Astrocyte (in vitro differentiated cells and primary cell): ENCODE data around the gene SPHK1. TPM values are rescaled to one million over a fixed set of nuclear protein-coding genes. Genes with fewer than 3 reads are reported as not detected.

Experiments used
- DNase-seq: peaks from one replicate; pipeline ENCODE4 v3.0.0-alpha.2; 2010; ENCODE audit warnings: low read depth
- FAIRE-seq: peaks from 2 replicates; lab custom pipeline; 2011; peaks lifted over from hg19 to GRCh38; lab: Jason Lieb, UNC
- H2AFZ ChIP-seq: 2 replicates; pipeline ENCODE4 v1.6.0; 2012; ENCODE audit warnings: low read depth, low read length, inconsistent platforms
- H3K27ac ChIP-seq: 2 replicates; pipeline ENCODE4 v1.5.1; 2011; ENCODE audit warnings: low read depth, low read length, inconsistent platforms
- H3K27me3 ChIP-seq: 2 replicates; pipeline ENCODE4 v1.6.0; 2011; ENCODE audit warnings: low read length, inconsistent platforms; ENCODE audit not compliant: insufficient read depth
- H3K36me3 ChIP-seq: 2 replicates; pipeline ENCODE4 v1.5.1; 2011; ENCODE audit warnings: low read length, inconsistent platforms; ENCODE audit not compliant: insufficient read depth
- H3K4me1 ChIP-seq: 2 replicates; pipeline ENCODE4 v1.5.1; 2011; ENCODE audit warnings: low read length, inconsistent platforms; ENCODE audit not compliant: insufficient read depth
- H3K4me2 ChIP-seq: 2 replicates; pipeline ENCODE4 v1.6.0; 2012; ENCODE audit warnings: low read length, inconsistent platforms
- H3K4me3 ChIP-seq: 2 replicates; pipeline ENCODE4 v1.5.1; 2011; ENCODE audit warnings: low read depth, mild to moderate bottlenecking, low read length, inconsistent platforms; ENCODE audit not compliant: insufficient read depth
- H3K79me2 ChIP-seq: 2 replicates; pipeline ENCODE4 v1.6.0; 2012; ENCODE audit warnings: mild to moderate bottlenecking, low read length, inconsistent platforms; ENCODE audit not compliant: insufficient read depth
- H3K9ac ChIP-seq: 2 replicates; pipeline ENCODE4 v1.6.0; 2012; ENCODE audit warnings: mild to moderate bottlenecking, low read length, inconsistent platforms
- H3K9me3 ChIP-seq: 2 replicates; pipeline ENCODE4 v1.5.1; 2012; ENCODE audit warnings: low read depth, mild to moderate bottlenecking, low read length, inconsistent platforms; ENCODE audit not compliant: insufficient read depth
- H4K20me1 ChIP-seq: 2 replicates; pipeline ENCODE4 v1.6.0; 2012; ENCODE audit warnings: low read length, inconsistent platforms; ENCODE audit not compliant: insufficient read depth
- H3K27ac Mint-ChIP-seq: one replicate; pipeline ENCODE4 v1.8.0; 2021; ENCODE audit warnings: mild to moderate bottlenecking, mixed read lengths; ENCODE audit not compliant: unreplicated experiment
- H3K27me3 Mint-ChIP-seq: one replicate; pipeline ENCODE4 v1.8.0; 2021; ENCODE audit warnings: low read depth, mixed read lengths; ENCODE audit not compliant: unreplicated experiment
- H3K36me3 Mint-ChIP-seq: one replicate; pipeline ENCODE4 v1.8.0; 2021; ENCODE audit warnings: low read depth, mixed read lengths; ENCODE audit not compliant: unreplicated experiment
- H3K4me1 Mint-ChIP-seq: one replicate; pipeline ENCODE4 v1.8.0; 2021; ENCODE audit warnings: low read depth, mixed read lengths; ENCODE audit not compliant: unreplicated experiment
- H3K4me3 Mint-ChIP-seq: one replicate; pipeline ENCODE4 v1.8.0; 2021; ENCODE audit warnings: mild to moderate bottlenecking, moderate library complexity, mixed read lengths; ENCODE audit not compliant: unreplicated experiment
- H3K9me3 Mint-ChIP-seq: one replicate; pipeline ENCODE4 v1.8.0; 2021; ENCODE audit warnings: mild to moderate bottlenecking, mixed read lengths; ENCODE audit not compliant: unreplicated experiment
- EZH2 ChIP-seq: IDR thresholded peaks from 2 replicates; pipeline ENCODE4 v1.6.1; 2012; ENCODE audit warnings: mild to moderate bottlenecking, low read length, inconsistent platforms; ENCODE audit not compliant: insufficient read depth
- total RNA-seq: library from RNA; stranded (reverse); gene quantifications from 2 replicates; pipeline ENCODE4 v1.2.1, GENCODE V29; 2021
- TF ChIP-seq, protein P1 (sequence below): IDR thresholded peaks from 2 replicates; pipeline ENCODE4 v1.5.1; 2011; ENCODE audit warnings: low read depth, mild to moderate bottlenecking, inconsistent platforms, low read length, moderate library complexity; ENCODE audit not compliant: insufficient read depth

The SPHK1 gene
- total RNA-seq, 1 donor from 2014 or later: 34.8 TPM

GRCh38 chr17:76336756-76337412 is 47.5 kb upstream of the SPHK1 start:
- H3K4me3 Mint-ChIP-seq: no peak overlapping the region
- H3K36me3 Mint-ChIP-seq: peaks cover 6% of the 10 kb centered on the region
- Histone ChIP-seq H3K27me3 (no peaks in the 10 kb centered on the region), H2AFZ (no peak overlapping the region), H3K9ac (no peak overlapping the region), H3K4me2 (peak overlapping the region; percentile 23), H3K79me2 (peaks cover 57% of the 10 kb centered on the region), H3K4me1 (no peaks in the 10 kb centered on the region), H3K9me3 (no peaks in the 10 kb centered on the region), H4K20me1 (peaks cover 43% of the 10 kb centered on the region), H3K36me3 (peaks cover 11% of the 10 kb centered on the region), H3K27ac (no peak overlapping the region), H3K4me3 (no peak overlapping the region)
- no peak for TF ChIP-seq EZH2
- TF ChIP-seq, protein P1, sequence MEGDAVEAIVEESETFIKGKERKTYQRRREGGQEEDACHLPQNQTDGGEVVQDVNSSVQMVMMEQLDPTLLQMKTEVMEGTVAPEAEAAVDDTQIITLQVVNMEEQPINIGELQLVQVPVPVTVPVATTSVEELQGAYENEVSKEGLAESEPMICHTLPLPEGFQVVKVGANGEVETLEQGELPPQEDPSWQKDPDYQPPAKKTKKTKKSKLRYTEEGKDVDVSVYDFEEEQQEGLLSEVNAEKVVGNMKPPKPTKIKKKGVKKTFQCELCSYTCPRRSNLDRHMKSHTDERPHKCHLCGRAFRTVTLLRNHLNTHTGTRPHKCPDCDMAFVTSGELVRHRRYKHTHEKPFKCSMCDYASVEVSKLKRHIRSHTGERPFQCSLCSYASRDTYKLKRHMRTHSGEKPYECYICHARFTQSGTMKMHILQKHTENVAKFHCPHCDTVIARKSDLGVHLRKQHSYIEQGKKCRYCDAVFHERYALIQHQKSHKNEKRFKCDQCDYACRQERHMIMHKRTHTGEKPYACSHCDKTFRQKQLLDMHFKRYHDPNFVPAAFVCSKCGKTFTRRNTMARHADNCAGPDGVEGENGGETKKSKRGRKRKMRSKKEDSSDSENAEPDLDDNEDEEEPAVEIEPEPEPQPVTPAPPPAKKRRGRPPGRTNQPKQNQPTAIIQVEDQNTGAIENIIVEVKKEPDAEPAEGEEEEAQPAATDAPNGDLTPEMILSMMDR: no peak
- no peaks in the 10 kb centered on the region for H3K9me3 Mint-ChIP-seq
- H3K27ac Mint-ChIP-seq: peak overlapping the region; percentile 1
- peaks cover 9% of the 10 kb centered on the region for H3K4me1 Mint-ChIP-seq
- DNase-seq (no peak), FAIRE-seq (no peak)
- H3K27me3 Mint-ChIP-seq: no peaks in the 10 kb centered on the region

GRCh38 chr17:76337413-76337777 is 47.0 kb upstream of the SPHK1 start:
- Mint-ChIP-seq H3K27ac (peak overlapping the region; percentile 1), H3K4me1 (peaks cover 9% of the 10 kb centered on the region), H3K9me3 (no peaks in the 10 kb centered on the region), H3K36me3 (peaks cover 6% of the 10 kb centered on the region), H3K4me3 (no peak overlapping the region), H3K27me3 (no peaks in the 10 kb centered on the region)
- Histone ChIP-seq H3K36me3 (peaks cover 14% of the 10 kb centered on the region), H4K20me1 (peaks cover 40% of the 10 kb centered on the region), H3K9me3 (no peaks in the 10 kb centered on the region), H3K27ac (no peak overlapping the region), H2AFZ (no peak overlapping the region), H3K4me3 (no peak overlapping the region), H3K79me2 (peaks cover 52% of the 10 kb centered on the region), H3K4me2 (peak overlapping the region; percentile 23), H3K4me1 (no peaks in the 10 kb centered on the region), H3K9ac (no peak overlapping the region), H3K27me3 (no peaks in the 10 kb centered on the region)
- peak; percentile 39 for DNase-seq
- TF ChIP-seq, protein P1: no peak
- TF ChIP-seq EZH2: no peak
- FAIRE-seq: no peak

DNA sequence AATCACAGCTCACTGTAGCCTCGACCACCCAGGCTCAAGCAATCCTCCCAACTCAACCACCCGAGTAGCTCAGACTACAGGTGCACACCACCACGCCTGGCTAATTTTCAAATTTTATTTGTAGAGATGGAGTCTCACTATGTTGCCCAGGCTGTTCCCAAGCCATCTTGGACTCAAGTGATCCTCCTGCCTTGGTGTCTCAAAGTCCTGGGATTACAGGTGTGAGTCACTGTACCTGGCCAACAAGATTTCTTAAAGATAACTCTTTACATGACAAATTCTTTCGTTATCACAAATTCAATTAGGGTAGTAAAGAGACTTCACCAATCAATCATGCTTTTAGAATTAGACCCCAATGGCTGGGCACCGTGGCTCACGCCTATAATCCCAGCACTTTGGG is 43.1 kb upstream of the SPHK1 start:
- Histone ChIP-seq H3K4me3 (no peak overlapping the region), H2AFZ (no peak overlapping the region), H3K79me2 (peaks cover 25% of the 10 kb centered on the region), H4K20me1 (peaks cover 27% of the 10 kb centered on the region), H3K27me3 (no peaks in the 10 kb centered on the region), H3K4me1 (no peaks in the 10 kb centered on the region), H3K9ac (no peak overlapping the region), H3K36me3 (peaks cover 30% of the 10 kb centered on the region), H3K4me2 (no peak overlapping the region), H3K27ac (no peak overlapping the region), H3K9me3 (no peaks in the 10 kb centered on the region)
- TF ChIP-seq, protein P1: no peak
- no peak for TF ChIP-seq EZH2
- DNase-seq: no peak
- Mint-ChIP-seq H3K4me3 (no peak overlapping the region), H3K27me3 (no peaks in the 10 kb centered on the region), H3K4me1 (peaks cover 13% of the 10 kb centered on the region), H3K36me3 (peaks cover 11% of the 10 kb centered on the region), H3K9me3 (no peaks in the 10 kb centered on the region), H3K27ac (no peak overlapping the region)
- no peak for FAIRE-seq
